ENCODE results near the gene NSD2. TPM values are rescaled to one million over a fixed set of nuclear protein-coding genes. Genes with fewer than 3 reads are reported as not detected.

Gene NSD2
- polyA plus RNA-seq, 1 donor (not counting 4 experiments of a cell fraction or from before 2014, with no cell fraction given): 22.6 TPM

Small RNA genes lying within 50 kb of the gene (small RNA-seq; reads per million reads assigned to genes)
- 3.7 to 26.1 (median 15.6) reads per million in 3 experiments for gene SCARNA22 (ENCODE audit: insufficient read length in 3 of 3, low read depth in 3 of 3, low replicate concordance in 1 of 3)

Other genes starting within 250 kb of the NSD2 start
- 0.50 to 0.99 TPM (median 0.75 TPM) in 3 replicates for gene FAM53A, start 187.1 kb upstream of the NSD2 start, polyA plus RNA-seq
- 52.1 to 90.6 TPM (median 77.1 TPM) in 3 replicates for gene SLBP, start 159.1 kb upstream of the NSD2 start, polyA plus RNA-seq
- gene TMEM129, start 150.1 kb upstream of the NSD2 start, polyA plus RNA-seq: 11.7 to 30.0 TPM (median 15.3 TPM) in 3 replicates
- 4.3 to 31.4 TPM (median 19.1 TPM) in 3 replicates for gene TACC3, start 149.9 kb upstream of the NSD2 start, polyA plus RNA-seq
- gene FGFR3, start 78.1 kb upstream of the NSD2 start, polyA plus RNA-seq: 26.4 to 109 TPM (median 45.2 TPM) in 3 replicates
- gene LETM1, start 15.2 kb upstream of the NSD2 start, polyA plus RNA-seq: 23.4 to 37.7 TPM (median 25.6 TPM) in 3 replicates
- 8.0 to 12.6 TPM (median 9.9 TPM) in 3 replicates for gene NELFA, start 137.6 kb downstream of the NSD2 start, polyA plus RNA-seq
- gene NAT8L, start 187.9 kb downstream of the NSD2 start, polyA plus RNA-seq: 0.01 to 0.18 TPM (median 0.01 TPM) in 3 replicates